Measurements from ENCODE around the gene CALML6. TPM values are rescaled to one million over a fixed set of nuclear protein-coding genes. Genes with fewer than 3 reads are reported as not detected.

The CALML6 gene
- total RNA-seq, 2 donors from 2014 or later = 0.34 to 0.50 TPM

GRCh38 chr1:1891349-1892078 lies 23.5 kb upstream of the CALML6 start:
- ATAC-seq (peak; percentile 44), DNase-seq (peak; percentile 84 to 86)
- intact Hi-C loops (cut with DNase I, micrococcal nuclease) = no loop called here

- ATAC-seq (no peak), DNase-seq (peak in 1 of 2 donors; percentile 48)
- intact Hi-C loops (cut with DNase I, micrococcal nuclease) = no loop called here
Measured at GRCh38 chr1:1892079-1892762, 22.8 kb upstream of the CALML6 start.

GRCh38 chr1:1892763-1893120 lies 22.3 kb upstream of the CALML6 start:
- no peak for ATAC-seq
- intact Hi-C loops (cut with DNase I, micrococcal nuclease) = no loop called here
- no peak for DNase-seq

- intact Hi-C loops (cut with DNase I, micrococcal nuclease) = no loop called here
Measured at GRCh38 chr1:1893291-1893985, 21.6 kb upstream of the CALML6 start.

GRCh38 chr1:1893997-1894353 lies 21.1 kb upstream of the CALML6 start:
- DNase-seq (no peak), ATAC-seq (no peak)
- intact Hi-C loops (cut with DNase I, micrococcal nuclease) = no loop called here

More at GRCh38 chr1:1893291-1893985, 21.6 kb upstream of the CALML6 start:
- ATAC-seq (no peak), DNase-seq (no peak)

GRCh38 chr1:1894354-1895059 lies 20.6 kb upstream of the CALML6 start:
- peak; percentile 69 for ATAC-seq
- intact Hi-C loops (cut with DNase I, micrococcal nuclease) = no loop called here
- DNase-seq = peak; percentile 83 to 92

- intact Hi-C loops (cut with DNase I, micrococcal nuclease) = no loop called here
- no peak for ATAC-seq
- DNase-seq = no peak
Measured at GRCh38 chr1:1895060-1895418, 20.0 kb upstream of the CALML6 start.

- ATAC-seq (no peak), DNase-seq (no peak)
- intact Hi-C loops (cut with DNase I, micrococcal nuclease) = no loop called here
Measured at GRCh38 chr1:1895456-1896336, 19.4 kb upstream of the CALML6 start.

GRCh38 chr1:1898246-1898933 lies 16.7 kb upstream of the CALML6 start:
- intact Hi-C loops (cut with DNase I, micrococcal nuclease) = no loop called here
- ATAC-seq (no peak), DNase-seq (no peak)

- ATAC-seq (no peak), DNase-seq (no peak)
- intact Hi-C loops (cut with DNase I, micrococcal nuclease) = no loop called here
Measured at GRCh38 chr1:1899266-1899966, 15.6 kb upstream of the CALML6 start.

GRCh38 chr1:1899967-1900327 lies 15.1 kb upstream of the CALML6 start:
- intact Hi-C loops (cut with DNase I, micrococcal nuclease) = no loop called here
- DNase-seq (no peak), ATAC-seq (no peak)

- ATAC-seq = peak; percentile 20
- no peak for DNase-seq
- intact Hi-C loops (cut with DNase I, micrococcal nuclease) = no loop called here
Measured at GRCh38 chr1:1900883-1901640, 14.0 kb upstream of the CALML6 start.

- no peak for ATAC-seq
- intact Hi-C loops (cut with DNase I, micrococcal nuclease) = no loop called here
- DNase-seq = no peak
Measured at GRCh38 chr1:1901641-1902294, 13.3 kb upstream of the CALML6 start.

- intact Hi-C loops (cut with DNase I, micrococcal nuclease) = no loop called here
- ATAC-seq (no peak), DNase-seq (no peak)
Measured at GRCh38 chr1:1903224-1903623, 11.8 kb upstream of the CALML6 start.

GRCh38 chr1:1906185-1907097 lies 8.6 kb upstream of the CALML6 start:
- intact Hi-C loops (cut with DNase I, micrococcal nuclease) = loop anchor here in 1 of 2 donors (5.0 kb wide), 1 partner anchor 49 kb away; no protein-coding TSS in a partner anchor
- DNase-seq (peak; percentile 82 to 84), ATAC-seq (peak; percentile 57)

All from left colon (tissue), 2 donors.